HG03378 (cell line): ENCODE measurements around the gene TBC1D9.

Source experiments
- ATAC-seq: cut with Tn5 transposase; IDR thresholded peaks from one replicate; pipeline ENCODE4 v1.9.1; 2021; ENCODE audit warnings: mild to moderate bottlenecking, moderate library complexity; ENCODE audit not compliant: unreplicated experiment

The TBC1D9 gene

GRCh38 chr4:140697709-140698560, 58.2 kb downstream of the TBC1D9 start:
- ATAC-seq = no peak

- no peak for ATAC-seq
These were observed 60.7 kb downstream of the TBC1D9 start for GRCh38 chr4:140695483-140695882.

DNA sequence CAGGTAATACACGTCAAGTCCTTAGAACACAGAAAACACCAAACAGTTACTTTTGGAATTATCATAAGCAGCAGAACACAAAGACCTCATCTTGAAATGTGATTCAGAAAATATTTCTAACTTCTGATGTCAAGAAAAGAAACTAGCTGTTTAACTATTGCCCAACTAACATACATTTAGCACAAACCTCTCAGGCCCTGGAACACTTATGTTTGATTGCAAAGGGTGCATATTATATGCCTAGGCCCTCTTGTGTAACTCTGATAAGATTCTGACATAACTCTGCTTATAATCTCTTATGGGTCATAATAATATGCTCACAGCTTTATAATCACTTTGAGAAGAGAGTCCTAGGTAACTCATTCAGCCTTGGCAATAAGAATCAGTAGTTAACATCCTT, 62.6 kb downstream of the TBC1D9 start:
- no peak for ATAC-seq

- ATAC-seq = no peak
These were observed 64.8 kb downstream of the TBC1D9 start for GRCh38 chr4:140691369-140691768.

- ATAC-seq = no peak
These were observed 66.1 kb downstream of the TBC1D9 start for GRCh38 chr4:140690093-140690492.

DNA sequence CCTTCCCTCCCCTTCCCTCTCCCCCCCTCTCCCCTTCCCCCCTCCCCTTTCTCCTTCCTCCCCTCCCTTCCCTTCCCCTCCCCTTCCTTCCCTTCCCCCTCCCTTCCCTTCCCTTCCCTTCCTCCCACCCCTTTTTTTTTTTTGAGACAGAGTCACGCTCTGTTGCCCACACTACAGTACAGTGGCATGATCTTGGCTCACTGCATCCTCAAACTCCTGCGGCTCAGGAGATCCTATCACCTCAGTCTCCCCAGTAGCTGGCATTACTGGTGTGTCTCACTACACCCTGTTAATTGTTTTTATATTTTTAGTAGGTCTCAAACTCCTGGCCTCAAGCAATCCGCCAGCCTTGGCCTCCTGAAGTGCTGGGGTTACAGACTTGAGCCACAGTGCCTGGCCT, 66.6 kb downstream of the TBC1D9 start:
- no peak for ATAC-seq

DNA sequence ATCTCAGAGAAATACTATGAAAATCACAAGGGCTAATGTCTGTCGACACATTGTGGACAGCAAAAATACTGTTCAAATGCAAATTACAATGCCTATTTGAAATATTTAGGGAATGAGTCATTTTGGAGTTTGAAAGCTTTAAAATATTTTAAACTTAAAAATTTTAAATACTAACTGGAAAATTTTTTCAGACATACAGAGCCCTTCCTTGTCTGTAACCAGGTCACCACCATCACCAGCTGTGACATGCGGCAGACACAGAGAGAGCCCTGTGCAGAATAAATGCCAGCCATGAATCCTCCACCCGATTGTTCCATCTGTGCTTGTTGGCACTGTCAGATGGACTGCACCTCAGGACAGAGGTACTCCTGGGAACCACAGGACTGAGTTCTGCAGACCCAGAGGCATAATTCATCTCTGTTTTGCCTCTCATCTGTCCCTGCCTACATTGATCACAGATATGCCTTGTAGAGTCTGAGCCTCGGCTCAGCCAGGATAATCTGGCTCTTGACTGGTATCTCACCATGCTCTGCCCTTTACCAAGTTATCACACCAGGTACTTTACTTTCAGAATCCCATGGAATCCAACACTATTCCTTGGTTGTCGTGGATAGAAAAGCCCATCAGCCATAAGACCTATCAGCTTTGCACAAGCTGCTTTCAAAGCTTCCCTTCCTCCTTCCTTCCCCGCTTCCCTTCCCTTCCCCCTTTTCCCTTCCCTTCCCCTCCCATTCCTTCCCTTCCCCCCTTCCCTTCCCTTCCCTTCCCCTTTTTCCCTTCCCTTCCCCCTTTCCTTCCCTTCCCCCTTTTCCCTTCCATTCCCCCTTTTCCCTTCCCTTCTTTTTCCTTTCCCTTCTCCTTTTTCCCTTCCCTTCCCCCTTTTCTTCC, 67.2 kb downstream of the TBC1D9 start:
- ATAC-seq = no peak

DNA sequence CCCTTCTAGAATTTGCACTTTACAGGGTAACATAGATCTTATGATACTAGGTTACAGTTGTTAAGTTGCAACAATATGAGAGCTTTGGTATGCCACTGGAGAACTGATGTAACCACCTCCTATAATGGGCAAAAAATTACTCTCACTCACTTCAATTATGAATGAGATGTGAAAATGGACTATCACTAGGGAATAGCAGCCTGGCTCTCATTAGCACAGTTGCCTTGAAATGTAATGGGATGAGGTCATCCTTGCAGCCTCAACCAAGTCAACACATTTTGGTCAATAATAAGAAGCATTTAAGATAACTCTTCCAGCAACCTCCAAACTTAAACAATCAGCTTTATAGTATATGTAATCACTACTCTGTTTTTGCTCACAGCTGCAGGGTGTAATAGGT, 69.4 kb downstream of the TBC1D9 start:
- no peak for ATAC-seq

- no peak for ATAC-seq
These were observed 71.9 kb downstream of the TBC1D9 start for GRCh38 chr4:140684314-140684713.

- no peak for ATAC-seq
These were observed 75.0 kb downstream of the TBC1D9 start for GRCh38 chr4:140681201-140681600.

- ATAC-seq = no peak
These were observed 75.5 kb downstream of the TBC1D9 start for GRCh38 chr4:140680686-140681085.

DNA sequence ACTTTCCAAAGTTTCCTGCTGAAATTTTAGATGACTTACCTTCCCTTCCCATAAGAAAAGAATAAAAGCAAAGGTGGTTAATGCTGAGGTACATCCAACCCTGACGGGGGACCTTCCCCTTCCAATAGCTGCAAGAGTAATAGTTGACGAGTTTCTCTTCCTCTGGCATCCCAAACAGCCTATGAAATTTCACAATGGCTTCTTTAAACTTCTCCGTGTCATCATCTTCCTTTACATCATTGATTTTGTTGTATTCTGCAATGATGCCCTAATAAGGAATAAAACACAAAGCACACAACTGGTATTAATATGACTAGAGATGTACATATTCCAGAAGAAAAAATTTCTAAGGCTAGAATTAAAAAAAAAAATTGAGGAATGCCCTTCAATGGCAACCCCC, 76.6 kb downstream of the TBC1D9 start:
- no peak for ATAC-seq

GRCh38 chr4:140675599-140676231, 80.5 kb downstream of the TBC1D9 start:
- ATAC-seq = no peak

- no peak for ATAC-seq
These were observed 82.5 kb downstream of the TBC1D9 start for GRCh38 chr4:140673729-140674128.

GRCh38 chr4:140672416-140672815, 83.8 kb downstream of the TBC1D9 start:
- ATAC-seq = no peak

DNA sequence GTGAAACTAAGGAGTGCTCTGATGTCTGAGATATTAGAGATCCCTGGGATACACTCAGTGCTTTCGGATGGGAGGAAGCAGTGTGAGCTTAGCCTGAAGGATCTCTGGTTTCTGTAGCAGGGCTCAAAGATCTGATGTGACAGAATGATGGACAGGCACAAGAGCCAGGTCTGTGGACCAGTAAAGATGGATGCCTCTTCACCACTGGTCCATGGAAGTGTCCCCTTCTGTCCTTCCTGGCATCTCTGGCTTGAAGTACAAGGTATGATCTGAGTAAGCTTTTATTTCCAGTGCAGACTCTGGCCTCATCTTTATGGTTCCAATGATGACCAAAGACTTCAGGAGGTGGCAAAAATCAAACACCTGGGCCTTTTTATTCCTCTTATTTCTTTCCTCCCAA, 88.1 kb downstream of the TBC1D9 start:
- no peak for ATAC-seq

GRCh38 chr4:140666889-140667614, 89.1 kb downstream of the TBC1D9 start:
- ATAC-seq = no peak

- no peak for ATAC-seq
These were observed 93.9 kb downstream of the TBC1D9 start for GRCh38 chr4:140662082-140662869.

GRCh38 chr4:140661550-140661949, 94.6 kb downstream of the TBC1D9 start:
- no peak for ATAC-seq
